MM.1S (cell line): ENCODE data around the gene MIA2.

Source experiments
- DNase-seq: peaks from one replicate; pipeline ENCODE4 v3.0.0-alpha.2; 2015
- H2AFZ ChIP-seq: fragments of 300-600 bp; sonication (generic); 2 replicates; pipeline ENCODE4 v1.6.0; 2016; ENCODE audit warnings: antibody characterized with exemption, low read length
- H3F3A ChIP-seq: fragments of 300-600 bp; sonication (generic); 2 replicates; pipeline ENCODE4 v1.6.1; 2016; ENCODE audit warnings: mild to moderate bottlenecking, antibody characterized with exemption, low read length, moderate library complexity, mixed read lengths; ENCODE audit not compliant: insufficient read depth
- H3K27ac ChIP-seq: fragments of 300-600 bp; sonication (generic); 2 replicates; pipeline ENCODE4 v1.5.1; 2016; ENCODE audit warnings: mild to moderate bottlenecking, low read length
- H3K27me3 ChIP-seq: fragments of 300-600 bp; sonication (generic); replicated peaks from 2 replicates; pipeline ENCODE4 v1.6.0; 2016; ENCODE audit warnings: low read length; ENCODE audit not compliant: insufficient read depth
- H3K36me3 ChIP-seq: fragments of 300-600 bp; sonication (generic); replicated peaks from 2 replicates; pipeline ENCODE4 v1.6.1; 2016; ENCODE audit warnings: mild to moderate bottlenecking, low read length, mixed read lengths; ENCODE audit not compliant: insufficient read depth
- H3K4me1 ChIP-seq: fragments of 300-600 bp; sonication (generic); 2 replicates; pipeline ENCODE4 v1.6.1; 2016; ENCODE audit warnings: low read length, mixed read lengths
- H3K4me2 ChIP-seq: fragments of 300-600 bp; sonication (generic); 2 replicates; pipeline ENCODE4 v1.6.0; 2016; ENCODE audit warnings: low read depth, low read length
- H3K4me3 ChIP-seq: fragments of 300-600 bp; sonication (generic); 2 replicates; pipeline ENCODE4 v1.5.1; 2016; ENCODE audit warnings: low read length, mixed read lengths
- H3K79me2 ChIP-seq: fragments of 300-600 bp; sonication (generic); 2 replicates; pipeline ENCODE4 v1.6.1; 2016; ENCODE audit warnings: mixed run types, low read length, mixed read lengths
- H3K9ac ChIP-seq: fragments of 300-600 bp; sonication (generic); 2 replicates; pipeline ENCODE4 v1.6.1; 2016; ENCODE audit warnings: low read length, mixed read lengths
- H3K9me2 ChIP-seq: fragments of 300-600 bp; sonication (generic); replicated peaks from 2 replicates; pipeline ENCODE4 v1.6.1; 2016; ENCODE audit warnings: mild to moderate bottlenecking, low read length, mixed read lengths; ENCODE audit not compliant: insufficient read depth
- H3K9me3 ChIP-seq: fragments of 300-600 bp; sonication (generic); replicated peaks from 2 replicates; pipeline ENCODE4 v1.6.1; 2016; ENCODE audit warnings: mild to moderate bottlenecking, low read length, mixed read lengths; ENCODE audit not compliant: insufficient read depth
- H4K20me1 ChIP-seq: fragments of 300-600 bp; sonication (generic); 2 replicates; pipeline ENCODE4 v1.6.1; 2016; ENCODE audit warnings: mild to moderate bottlenecking, low read length, moderate library complexity, mixed read lengths; ENCODE audit not compliant: insufficient read depth
- CTCF ChIP-seq: fragments of 300-600 bp; sonication (generic); IDR thresholded peaks from 2 replicates; pipeline ENCODE4 v1.5.1; 2016; ENCODE audit warnings: antibody characterized with exemption, low read length, mixed read lengths
- EZH2 ChIP-seq: fragments of 300-600 bp; sonication (generic); optimal IDR thresholded peaks from 2 replicates; pipeline ENCODE3; 2017; ENCODE audit warnings: low read depth, mild to moderate bottlenecking, antibody characterized with exemption, low read length, mixed read lengths
- EZH2phosphoT487 ChIP-seq: fragments of 300-600 bp; sonication (generic); IDR thresholded peaks from 2 replicates; pipeline ENCODE4 v1.6.1; 2018; ENCODE audit warnings: antibody characterized with exemption, low read length

The MIA2 gene

DNA sequence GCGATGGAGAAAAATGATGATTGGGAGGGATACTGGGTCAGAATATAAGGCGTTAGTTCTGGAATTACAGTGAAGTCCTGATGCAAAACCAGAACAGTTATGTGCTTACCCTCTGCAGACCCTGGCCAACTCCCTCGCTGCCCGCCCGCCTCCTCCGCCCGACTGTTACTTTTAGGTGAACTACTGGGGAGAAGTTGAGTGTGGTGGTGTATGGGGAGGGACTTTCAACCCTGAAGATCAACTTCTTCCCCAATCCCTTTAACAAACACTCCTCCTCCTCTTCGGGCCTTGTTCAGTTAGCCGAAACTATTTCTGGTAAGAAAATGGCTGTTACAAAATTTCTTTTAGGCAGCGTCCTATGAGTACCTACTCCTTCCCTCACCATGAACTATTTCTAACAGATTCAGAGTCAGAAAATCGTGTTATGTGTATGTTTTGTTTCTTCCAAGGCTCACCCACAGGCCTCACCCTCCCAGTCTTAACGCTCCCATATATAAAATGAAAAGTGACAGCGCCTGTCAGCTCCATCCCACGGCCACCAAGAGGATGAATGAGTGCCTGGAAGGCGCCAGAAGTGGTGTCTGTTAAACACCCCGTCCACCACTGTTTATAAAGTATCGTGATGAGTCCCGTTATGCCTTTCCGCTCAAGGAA lies 197.2 kb downstream of the MIA2 start:
- H3K36me3 ChIP-seq, result no peaks in the 10 kb centered on the region
- H4K20me1 ChIP-seq, result no peaks in the 10 kb centered on the region
- TF ChIP-seq EZH2, result no peak
- no peak for TF ChIP-seq EZH2phosphoT487
- TF ChIP-seq CTCF, result no peak
- H3K4me3 ChIP-seq, result peak overlapping the region; percentile 89
- no peaks in the 10 kb centered on the region for H3K27me3 ChIP-seq
- H3K79me2 ChIP-seq, result peaks cover 57% of the 10 kb centered on the region
- 0 out of 2 replicates have a peak, but pooled peaks cover 3% of the 10 kb centered on the region for H3K4me1 ChIP-seq
- 0 out of 2 replicates have a peak overlapping the region, but pooled peaks have one; percentile 38 for H2AFZ ChIP-seq
- H3F3A ChIP-seq, result no peaks in the 10 kb centered on the region; the same call in 1 of the 2 replicates
- peak overlapping the region; percentile 86 for H3K9ac ChIP-seq
- H3K27ac ChIP-seq, result peak overlapping the region; percentile 99; the same call in 1 of the 2 replicates
- no peaks in the 10 kb centered on the region for H3K9me3 ChIP-seq
- DNase-seq, result no peak
- no peaks in the 10 kb centered on the region for H3K9me2 ChIP-seq
- H3K4me2 ChIP-seq, result peak overlapping the region; percentile 64

DNA sequence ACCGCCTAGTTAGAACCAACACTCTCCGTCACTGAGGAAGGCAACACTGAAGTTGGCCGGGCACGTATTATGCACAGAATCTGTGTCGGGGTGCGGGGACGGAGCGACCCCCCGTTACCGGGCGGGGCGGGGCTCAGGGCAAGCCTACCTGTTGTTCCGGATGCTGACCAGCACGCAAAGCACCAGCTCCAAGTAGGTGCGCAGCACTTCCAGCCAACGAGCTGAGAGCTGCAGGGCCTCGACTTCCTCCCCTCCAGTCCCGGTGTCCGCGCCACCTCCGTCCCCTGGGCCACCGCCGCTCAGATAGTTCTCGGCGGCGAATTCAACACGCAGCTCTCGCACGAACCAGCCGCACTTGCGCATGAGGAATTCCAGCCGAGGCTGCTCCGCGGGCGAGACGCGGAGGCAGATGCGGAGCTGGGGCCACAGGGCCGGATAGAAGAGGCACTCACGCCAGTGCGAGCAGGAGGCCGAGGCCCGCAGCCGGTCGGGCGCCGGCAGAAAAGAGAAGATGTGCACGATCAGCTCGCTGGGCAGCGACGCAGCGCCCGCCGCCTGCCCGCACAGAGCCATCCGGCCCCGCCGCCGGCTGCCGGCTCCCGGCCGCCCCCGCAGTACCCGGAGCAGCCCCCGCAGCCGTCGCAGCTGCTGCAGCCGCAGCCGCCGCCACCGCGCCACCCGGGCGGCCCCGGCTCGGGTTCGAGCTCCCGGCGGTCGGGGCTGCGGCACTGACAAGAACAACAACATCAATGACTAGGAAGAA lies 197.9 kb downstream of the MIA2 start:
- no peaks in the 10 kb centered on the region for H4K20me1 ChIP-seq
- peak overlapping the region; percentile 64 for H3K4me2 ChIP-seq
- H3K9ac ChIP-seq, result peak overlapping the region; percentile 96
- H3K79me2 ChIP-seq, result peaks cover 52% of the 10 kb centered on the region
- no peaks in the 10 kb centered on the region for H3K9me3 ChIP-seq
- no peaks in the 10 kb centered on the region for H3K9me2 ChIP-seq
- peak overlapping the region; percentile 99 for H3K27ac ChIP-seq
- no peaks in the 10 kb centered on the region for H3K36me3 ChIP-seq
- no peaks in the 10 kb centered on the region for H3K27me3 ChIP-seq
- H3K4me3 ChIP-seq, result peak overlapping the region; percentile 89
- peak overlapping the region; percentile 38; the same call in 1 of the 2 replicates for H2AFZ ChIP-seq
- TF ChIP-seq CTCF (no peak), EZH2phosphoT487 (no peak), EZH2 (no peak)
- DNase-seq, result peak; percentile 20
- H3F3A ChIP-seq, result no peaks in the 10 kb centered on the region; the same call in 1 of the 2 replicates
- H3K4me1 ChIP-seq, result 0 out of 2 replicates have a peak, but pooled peaks cover 3% of the 10 kb centered on the region

GRCh38 chr14:39432179-39432618 lies 198.5 kb downstream of the MIA2 start, which contains the start of gene FBXO33:
Gene FBXO33 (minus strand): TSS chr14:39432433. CDS start chr14:39432162, 271 bp downstream.
- DNase-seq, result peak; percentile 83
- Histone ChIP-seq H2AFZ (peak within 1 kb of the TSS; percentile 58; the same call in 1 of the 2 replicates), H3K27me3 (no peaks in the 10 kb centered on the region), H3K9me2 (no peaks in the 10 kb centered on the region), H3K79me2 (peaks cover 46% of the 10 kb centered on the region), H3K4me1 (0 out of 2 replicates have a peak, but pooled peaks cover 3% of the 10 kb centered on the region), H3K4me3 (peak within 1 kb of the TSS; percentile 89), H3K9me3 (no peaks in the 10 kb centered on the region), H3K36me3 (no peaks in the 10 kb centered on the region), H3K4me2 (peak within 1 kb of the TSS; percentile 70), H4K20me1 (no peaks in the 10 kb centered on the region), H3F3A (no peaks in the 10 kb centered on the region; the same call in 1 of the 2 replicates), H3K27ac (peak within 1 kb of the TSS; percentile 99), H3K9ac (peak within 1 kb of the TSS; percentile 96)
- TF ChIP-seq EZH2 (no peak), CTCF (no peak)
